K562 (cell line): ENCODE measurements around the gene EEF1AKMT1. TPM values are rescaled to one million over a fixed set of nuclear protein-coding genes. Genes with fewer than 3 reads are reported as not detected.

ENCODE experiments used
- ATAC-seq: fragments of 200-7000 bp; cut with Tn5 transposase; 3 replicates; pipeline ENCODE4 v1.9.1; 2020; ENCODE audit warnings: moderate library complexity
- BruUV-seq: library from RNA; stranded (reverse); fragments of 400-500 nt; replicated peaks from 2 replicates; lab custom pipeline; 2021; lab: Mats Ljungman, UMichigan
- CTCF ChIA-PET: fragments of 300-600 bp; formaldehyde crosslinking; extraction: SDS; loops from one replicate; lab custom pipeline; 2021; ENCODE audit warnings: low intra/inter-chr PET ratio; lab: Yijun Ruan, JAX
- POLR2A ChIA-PET: fragments of 300-600, 350-650 bp; sonication (Branson Sonifier 250); formaldehyde crosslinking; extraction: SDS; loops from one replicate; lab custom pipeline; 2021; ENCODE audit warnings: antibody characterized with exemption, inconsistent platforms; lab: Yijun Ruan, JAX
- DNase-seq, 4 experiments: peaks; one replicate each; pipeline versions ENCODE4 v3.0.0 to v3.0.0-alpha.2; 2011 to 2018; ENCODE audit warnings: low spot score in 3 of 4, mixed read lengths in 3 of 4; ENCODE audit errors: extremely low read depth in 1 of 4
- FAIRE-seq: peaks from 2 replicates; lab custom pipeline; 2011; peaks lifted over from hg19 to GRCh38; lab: Jason Lieb, UNC
- H2AFZ ChIP-seq: 2 replicates; pipeline ENCODE4 v1.6.0; 2011; ENCODE audit warnings: low read depth, low read length, control low read depth, inconsistent platforms
- H3K27ac ChIP-seq: fragments of 200-600 bp; 3 replicates; pipeline ENCODE4 v1.8.0; 2011; ENCODE audit warnings: low read depth, mild to moderate bottlenecking, control low read depth, inconsistent platforms, low read length, moderate library complexity, mixed read lengths; ENCODE audit errors: extremely low read depth
- H3K27me3 ChIP-seq, 2 experiments: fragments of 300-600 bp in 1 of 2; 2 replicates in 1 of 2; 3 replicates in 1 of 2; pipeline versions ENCODE4 v1.6.0 to v1.8.0; 2011; ENCODE audit warnings: inconsistent platforms in 2 of 2, low read length in 2 of 2, mild to moderate bottlenecking in 1 of 2, mixed read lengths in 1 of 2, moderate library complexity in 1 of 2; ENCODE audit not compliant: control insufficient read depth in 2 of 2, insufficient read depth in 2 of 2
- H3K36me3 ChIP-seq: fragments of 300-600 bp; 3 replicates; pipeline ENCODE4 v1.8.0; 2011; ENCODE audit warnings: mild to moderate bottlenecking, low read length, inconsistent platforms; ENCODE audit not compliant: control insufficient read depth, insufficient read depth
- H3K4me1 ChIP-seq, 2 experiments: fragments of 200-600 bp in 1 of 2; replicated peaks in 1 of 2; 2 replicates in 1 of 2; 3 replicates in 1 of 2; pipeline versions ENCODE4 v1.5.1 to v1.8.0; 2011; ENCODE audit warnings: inconsistent platforms in 2 of 2, low read length in 2 of 2, mild to moderate bottlenecking in 1 of 2, mixed read lengths in 1 of 2, moderate library complexity in 1 of 2; ENCODE audit not compliant: control insufficient read depth in 2 of 2, insufficient read depth in 2 of 2
- H3K4me2 ChIP-seq: 2 replicates; pipeline ENCODE4 v1.6.1; 2011; ENCODE audit warnings: low read length, control low read depth, inconsistent platforms, mixed read lengths; ENCODE audit not compliant: insufficient read depth
- H3K4me3 ChIP-seq: fragments of 200-600 bp; sonication (generic), shearing (Covaris generic); 2 replicates; pipeline ENCODE4 v1.5.1; 2016; ENCODE audit warnings: control low read depth, inconsistent platforms
- H3K79me2 ChIP-seq: fragments of 200-600 bp; 3 replicates; pipeline ENCODE4 v1.8.0; 2011; ENCODE audit warnings: low read length, inconsistent platforms; ENCODE audit not compliant: control insufficient read depth, insufficient read depth
- H3K9ac ChIP-seq, 2 experiments: 2 replicates each; pipeline versions ENCODE4 v1.6.0 to v1.6.1; 2011; ENCODE audit warnings: low read depth in 2 of 2, low read length in 2 of 2, control low read depth in 1 of 2, inconsistent platforms in 1 of 2, mild to moderate bottlenecking in 1 of 2, mixed read lengths in 1 of 2; ENCODE audit not compliant: insufficient read depth in 1 of 2
- H3K9me1 ChIP-seq: one replicate; pipeline ENCODE4 v1.6.0; 2011; ENCODE audit warnings: inconsistent platforms, mild to moderate bottlenecking, low read length, moderate library complexity; ENCODE audit not compliant: control insufficient read depth, insufficient read depth
- H3K9me3 ChIP-seq: replicated peaks from 2 replicates; pipeline ENCODE4 v1.5.1; 2011; ENCODE audit warnings: low read depth, low read length, inconsistent platforms; ENCODE audit not compliant: control insufficient read depth, insufficient read depth
- H4K20me1 ChIP-seq: replicated peaks from 2 replicates; pipeline ENCODE4 v1.6.1; 2011; ENCODE audit warnings: low read length, inconsistent platforms, mixed read lengths; ENCODE audit not compliant: control insufficient read depth, insufficient read depth
- ELK1 ChIP-seq: sonication (generic); formaldehyde crosslinking; IDR thresholded peaks from 2 replicates; pipeline ENCODE4 v1.8.1; 2022; ENCODE audit warnings: missing genetic modification reagents
- HMG20B ChIP-seq: fragments of 250-450 bp; sonication (Bioruptor Pico); IDR thresholded peaks from 2 replicates; pipeline ENCODE4 v1.5.0; 2021; ENCODE audit warnings: mild to moderate bottlenecking
- IFI16 ChIP-seq: fragments of 250-450 bp; sonication (Bioruptor Pico); IDR thresholded peaks from 2 replicates; pipeline ENCODE4 v2.1.2; 2022; ENCODE audit warnings: mild to moderate bottlenecking, inconsistent platforms
- KAT2B ChIP-seq: IDR thresholded peaks from one replicate; pipeline ENCODE4 v1.6.1; 2012; ENCODE audit warnings: low read depth, mild to moderate bottlenecking, control low read depth, inconsistent platforms, low read length, moderate library complexity
- PKNOX1 ChIP-seq: fragments of 450-650 bp; IDR thresholded peaks from 2 replicates; pipeline ENCODE4 v1.6.1; 2016
- POLR3G ChIP-seq: IDR thresholded peaks from 2 replicates; pipeline ENCODE4 v1.6.1; 2011; ENCODE audit not compliant: insufficient read length, insufficient replicate concordance; ENCODE audit errors: extremely low read depth
- ZNF146 ChIP-seq: IDR thresholded peaks from one replicate; pipeline ENCODE4 v1.6.1; 2018; ENCODE audit warnings: missing compliant biosample characterization; ENCODE audit not compliant: unreplicated experiment
- WGBS: fragments of 100-300 bp; shearing (Covaris generic); methylation state at CpG from one replicate; pipeline ENCODE4 v1.1.6; 2016; ENCODE audit warnings: low coverage, mixed read lengths; ENCODE audit not compliant: insufficient coverage; ENCODE audit errors: missing lambda C conversion rate; 5-methylcytosine and 5-hydroxymethylcytosine counted together
- in situ Hi-C: fragments of 300-500 bp; cut with MboI; formaldehyde crosslinking; loops from 4 replicates; pipeline ENCODE4 v1.15.0; 2018; ENCODE audit warnings: inconsistent platforms, mixed read lengths
- intact Hi-C: fragments of 100-400 bp; cut with micrococcal nuclease; formaldehyde crosslinking; loops from 2 replicates; pipeline ENCODE4 v1.14.2; 2022
- polyA plus RNA-seq, 8 experiments: library from polyadenylated mRNA; depleted of rRNA in 4 of 8; stranded (reverse) in 5 of 8; unstranded in 3 of 8; fragments of >200 nt; fragmentation: Nextera tagmentation in 2 of 8; fragmentation: Illumina TruSeq in 1 of 8; extraction: Ambion mirVana in 2 of 8; extraction: Trizol in 1 of 8; gene quantifications; 2 replicates each; pipeline versions ENCODE4 v1.2.1 to v1.2.3, GENCODE V29; 2011 to 2014; ENCODE audit warnings: inconsistent platforms in 1 of 8, missing spikeins in 1 of 8
- total RNA-seq, 7 experiments: library from RNA; depleted of rRNA in 6 of 7; stranded (reverse); fragments of >200 nt in 6 of 7; fragmentation: Illumina TruSeq in 2 of 7; extraction: Trizol in 2 of 7; gene quantifications; 2 replicates each; pipeline versions ENCODE4 v1.2.1 to v1.2.3, GENCODE V29; 2011 to 2021; ENCODE audit warnings: low replicate concordance in 1 of 7

The EEF1AKMT1 gene
- total and polyA plus RNA-seq, 9 of the 15 experiments (the other 6 are each of a cell fraction or from before 2014, with no cell fraction given), result 5.3 to 36.3 (median 7.9) TPM

GRCh38 chr13:20787180-20787579, 13.4 kb upstream of the EEF1AKMT1 start:
- intact Hi-C loops, result no loop called here
- no peaks in the 10 kb centered on the region for H3K9me3 ChIP-seq
- no peak overlapping the region for H3K27ac ChIP-seq
- BruUV-seq, result no TSS peak
- no peak overlapping the region for H3K9ac ChIP-seq
- no peak overlapping the region for H2AFZ ChIP-seq
- in situ Hi-C loops, result no loop called here
- H3K27me3 ChIP-seq, result no peaks in the 10 kb centered on the region
- no peak overlapping the region for H3K4me3 ChIP-seq
- FAIRE-seq (no peak), ATAC-seq (no peak), DNase-seq (no peak)
- H4K20me1 ChIP-seq, result no peaks in the 10 kb centered on the region
- H3K79me2 ChIP-seq, result no peaks in the 10 kb centered on the region
- no peak for TF ChIP-seq ZNF146
- no peak for TF ChIP-seq HMG20B (CRISPR knock-in tag)
- no peak for TF ChIP-seq POLR3G
- TF ChIP-seq ELK1 (CRISPR knock-in tag), result no peak
- TF ChIP-seq IFI16, result no peak
- TF ChIP-seq PKNOX1, result no peak
- TF ChIP-seq KAT2B, result no peak
- ChIA-PET POLR2A (no interaction called here), CTCF (no interaction called here)
- no peaks in the 10 kb centered on the region for H3K9me1 ChIP-seq
- 93% methylated on average over 5 of the region's 5 CpGs for WGBS
- H3K4me2 ChIP-seq, result no peak overlapping the region
- H3K36me3 ChIP-seq, result peaks cover 68% of the 10 kb centered on the region
- no peaks in the 10 kb centered on the region for H3K4me1 ChIP-seq
